Measurements from ENCODE around the gene C1orf74. TPM values are rescaled to one million over a fixed set of nuclear protein-coding genes. Genes with fewer than 3 reads are reported as not detected.
A peak's percentile ranks its signal among the peaks of the same experiment; 100 is the strongest.

C1orf74 gene
- total RNA-seq, 1 experiment from 2014 or later, result 5.7 TPM

DNA sequence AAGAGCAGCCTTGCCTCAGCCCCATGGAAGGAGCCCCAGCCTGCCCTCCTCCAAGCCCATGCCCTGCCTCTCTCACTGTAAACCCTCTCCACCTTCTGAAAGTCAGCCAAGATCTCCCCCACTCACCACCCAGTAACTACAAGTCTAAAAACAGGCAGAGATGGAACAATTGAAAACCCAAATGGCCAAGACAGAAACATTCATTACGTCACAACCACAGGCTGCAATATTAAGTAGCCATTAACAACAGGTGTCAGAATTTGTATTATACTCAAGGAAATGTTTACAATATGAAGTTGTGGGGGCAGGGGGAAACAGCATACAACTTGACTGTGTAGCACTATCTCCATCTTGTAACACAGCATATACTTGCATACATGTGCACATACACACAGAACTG, 19.2 kb upstream of the C1orf74 start:
- POLR2A ChIA-PET (ENCODE audit: unreplicated experiment), result no interaction called here
- Histone ChIP-seq H3K27ac (ENCODE audit: low read length) (no peak overlapping the region), H3K79me2 (ENCODE audit: low read length) (peaks cover 63% of the 10 kb centered on the region), H3F3A (ENCODE audit: low read length, unreplicated experiment) (no peaks in the 10 kb centered on the region), H3K36me3 (ENCODE audit: low read depth, low read length) (peaks cover 21% of the 10 kb centered on the region), H2AFZ (ENCODE audit: low read length) (no peak overlapping the region), H3K9me2 (replicated peaks; ENCODE audit: low read length) (no peaks in the 10 kb centered on the region), H3K4me1 (ENCODE audit: insufficient read depth, low read length) (peaks cover 41% of the 10 kb centered on the region), H4K20me1 (ENCODE audit: low read length) (peaks cover 41% of the 10 kb centered on the region), H3K4me3 (ENCODE audit: low read length) (peak overlapping the region; percentile 81; the same call in 1 of the 2 replicates), H3K9ac (ENCODE audit: low read length) (no peak overlapping the region), H3K4me2 (ENCODE audit: low read length) (peak overlapping the region; percentile 91), H3K27me3 (ENCODE audit: low read length) (no peaks in the 10 kb centered on the region), H3K9me3 (ENCODE audit: low read length) (no peaks in the 10 kb centered on the region)
- CTCF ChIA-PET, result no interaction called here
- no TSS peak for BruUV-seq (replicated peaks)
- TF ChIP-seq EZH2phosphoT487 (IDR thresholded peaks at IDR 0.05; ENCODE audit: borderline replicate concordance, low read length), result no peak
- TF ChIP-seq, protein P1, sequence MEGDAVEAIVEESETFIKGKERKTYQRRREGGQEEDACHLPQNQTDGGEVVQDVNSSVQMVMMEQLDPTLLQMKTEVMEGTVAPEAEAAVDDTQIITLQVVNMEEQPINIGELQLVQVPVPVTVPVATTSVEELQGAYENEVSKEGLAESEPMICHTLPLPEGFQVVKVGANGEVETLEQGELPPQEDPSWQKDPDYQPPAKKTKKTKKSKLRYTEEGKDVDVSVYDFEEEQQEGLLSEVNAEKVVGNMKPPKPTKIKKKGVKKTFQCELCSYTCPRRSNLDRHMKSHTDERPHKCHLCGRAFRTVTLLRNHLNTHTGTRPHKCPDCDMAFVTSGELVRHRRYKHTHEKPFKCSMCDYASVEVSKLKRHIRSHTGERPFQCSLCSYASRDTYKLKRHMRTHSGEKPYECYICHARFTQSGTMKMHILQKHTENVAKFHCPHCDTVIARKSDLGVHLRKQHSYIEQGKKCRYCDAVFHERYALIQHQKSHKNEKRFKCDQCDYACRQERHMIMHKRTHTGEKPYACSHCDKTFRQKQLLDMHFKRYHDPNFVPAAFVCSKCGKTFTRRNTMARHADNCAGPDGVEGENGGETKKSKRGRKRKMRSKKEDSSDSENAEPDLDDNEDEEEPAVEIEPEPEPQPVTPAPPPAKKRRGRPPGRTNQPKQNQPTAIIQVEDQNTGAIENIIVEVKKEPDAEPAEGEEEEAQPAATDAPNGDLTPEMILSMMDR (conservative IDR thresholded peaks at IDR 0.05; ENCODE audit: low read depth, low read length), result no peak
- TF ChIP-seq EZH2 (IDR thresholded peaks at IDR 0.05; ENCODE audit: low read length, unreplicated experiment), result no peak
- ATAC-seq, result no peak
- DNase-seq, result no peak
- intact Hi-C loops (cut with micrococcal nuclease), result no loop called here

DNA sequence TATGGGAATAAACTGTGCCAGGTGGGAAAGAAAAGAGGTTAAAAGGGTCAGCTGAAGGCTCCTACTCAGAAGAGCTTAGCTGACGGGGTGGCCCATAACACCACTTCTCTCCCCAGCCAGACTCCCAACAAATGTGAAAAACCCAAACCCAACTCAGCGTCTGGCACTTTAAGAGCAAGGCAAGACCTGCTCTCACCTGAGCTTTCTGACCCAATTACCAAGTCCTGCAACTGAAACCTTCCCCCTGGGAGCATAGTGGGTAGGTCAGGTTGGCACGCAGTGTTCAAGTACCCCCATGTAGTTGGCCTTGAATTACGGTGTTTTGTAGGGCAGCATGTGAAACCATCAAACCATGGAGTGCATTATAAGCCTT, 18.4 kb upstream of the C1orf74 start:
- Histone ChIP-seq H2AFZ (ENCODE audit: low read length) (no peak overlapping the region), H3K36me3 (ENCODE audit: low read depth, low read length) (peaks cover 23% of the 10 kb centered on the region), H3K4me3 (ENCODE audit: low read length) (no peak overlapping the region), H3K27ac (ENCODE audit: low read length) (no peak overlapping the region), H3K9me3 (ENCODE audit: low read length) (no peaks in the 10 kb centered on the region), H3K27me3 (ENCODE audit: low read length) (no peaks in the 10 kb centered on the region), H3K9me2 (replicated peaks; ENCODE audit: low read length) (no peaks in the 10 kb centered on the region), H3K79me2 (ENCODE audit: low read length) (peaks cover 63% of the 10 kb centered on the region), H3K4me1 (ENCODE audit: insufficient read depth, low read length) (peaks cover 33% of the 10 kb centered on the region), H3K9ac (ENCODE audit: low read length) (no peak overlapping the region), H3F3A (ENCODE audit: low read length, unreplicated experiment) (no peaks in the 10 kb centered on the region), H4K20me1 (ENCODE audit: low read length) (peaks cover 41% of the 10 kb centered on the region), H3K4me2 (ENCODE audit: low read length) (peak overlapping the region; percentile 91; the same call in 1 of the 2 replicates)
- no TSS peak for BruUV-seq (replicated peaks)
- no peak for DNase-seq
- CTCF ChIA-PET, result interaction anchor here (0.6 kb wide), 1 partner anchor 55 kb away, joined by 3 read pairs; no protein-coding TSS in a partner anchor
- TF ChIP-seq, protein P1 (conservative IDR thresholded peaks at IDR 0.05; ENCODE audit: low read depth, low read length), result no peak
- TF ChIP-seq EZH2phosphoT487 (IDR thresholded peaks at IDR 0.05; ENCODE audit: borderline replicate concordance, low read length), result no peak
- no peak for TF ChIP-seq EZH2 (IDR thresholded peaks at IDR 0.05; ENCODE audit: low read length, unreplicated experiment)
- intact Hi-C loops (cut with micrococcal nuclease), result no loop called here
- no peak for ATAC-seq
- POLR2A ChIA-PET (ENCODE audit: unreplicated experiment), result interaction anchor here (0.5 kb wide), 1 partner anchor 15 kb away, joined by 4 read pairs; no protein-coding TSS in a partner anchor

DNA sequence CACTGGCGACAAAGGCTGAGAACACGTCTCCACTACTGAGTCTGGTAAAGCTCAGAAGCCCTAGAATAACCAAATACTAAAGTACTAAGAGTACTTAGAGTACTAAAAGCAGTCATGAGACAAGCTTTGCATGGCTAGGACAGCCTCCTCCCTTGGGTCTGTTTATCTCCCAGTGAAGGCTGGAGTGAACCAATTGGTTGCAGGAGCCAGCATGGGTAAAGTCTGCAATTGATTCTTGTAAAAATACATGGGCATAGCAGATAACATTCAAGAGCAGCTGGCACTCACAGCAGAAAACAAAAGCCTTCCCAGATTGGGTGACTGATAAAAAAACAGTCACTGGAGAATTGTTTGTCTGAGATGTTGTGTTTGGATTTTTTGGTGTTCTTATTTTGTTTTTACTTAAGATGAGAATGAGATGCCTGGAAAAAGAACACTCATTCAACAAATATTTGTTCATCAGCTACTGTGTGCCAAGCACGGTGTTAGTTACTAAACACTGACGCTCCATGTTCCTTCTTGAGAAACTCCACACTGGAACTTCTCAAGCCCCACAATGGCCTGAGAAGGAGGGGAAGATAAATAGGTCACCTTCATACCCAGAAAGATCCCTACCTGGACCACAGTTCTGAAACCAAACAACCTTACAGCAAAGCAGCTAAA, 17.9 kb upstream of the C1orf74 start:
- no peak overlapping the region for H3K9ac ChIP-seq (ENCODE audit: low read length)
- peaks cover 23% of the 10 kb centered on the region for H3K36me3 ChIP-seq (ENCODE audit: low read depth, low read length)

More for the DNA sequence above, 17.9 kb upstream of the C1orf74 start:
- Histone ChIP-seq H3K4me1 (ENCODE audit: insufficient read depth, low read length) (peaks cover 28% of the 10 kb centered on the region), H3K4me2 (ENCODE audit: low read length) (0 out of 2 replicates have a peak overlapping the region, but pooled peaks have one; percentile 91), H4K20me1 (ENCODE audit: low read length) (peaks cover 41% of the 10 kb centered on the region), H3F3A (ENCODE audit: low read length, unreplicated experiment) (no peaks in the 10 kb centered on the region), H3K27ac (ENCODE audit: low read length) (no peak overlapping the region), H3K9me2 (replicated peaks; ENCODE audit: low read length) (no peaks in the 10 kb centered on the region), H3K4me3 (ENCODE audit: low read length) (no peak overlapping the region), H3K9me3 (ENCODE audit: low read length) (no peaks in the 10 kb centered on the region), H3K27me3 (ENCODE audit: low read length) (no peaks in the 10 kb centered on the region), H3K79me2 (ENCODE audit: low read length) (peaks cover 65% of the 10 kb centered on the region), H2AFZ (ENCODE audit: low read length) (no peak overlapping the region)
- no TSS peak for BruUV-seq (replicated peaks)
- DNase-seq, result no peak
- CTCF ChIA-PET, result interaction anchor here (0.6 kb wide), 1 partner anchor 54 kb away, joined by 3 read pairs; no protein-coding TSS in a partner anchor
- TF ChIP-seq, protein P1 (conservative IDR thresholded peaks at IDR 0.05; ENCODE audit: low read depth, low read length), result no peak
- no peak for TF ChIP-seq EZH2 (IDR thresholded peaks at IDR 0.05; ENCODE audit: low read length, unreplicated experiment)
- POLR2A ChIA-PET (ENCODE audit: unreplicated experiment), result interaction anchor here (0.8 kb wide), 1 partner anchor 80 kb away, joined by 5 read pairs; no protein-coding TSS in a partner anchor
- intact Hi-C loops (cut with micrococcal nuclease), result no loop called here
- ATAC-seq, result no peak

All from PC-3 (cell line).